ENCODE measurements around the gene BMF. TPM values are rescaled to one million over a fixed set of nuclear protein-coding genes. Genes with fewer than 3 reads are reported as not detected.

BMF gene
- polyA plus RNA-seq, 1 donor from 2014 or later: 5.8 TPM

GRCh38 chr15:40047415-40048210 lies 61.1 kb downstream of the BMF start:
- TF ChIP-seq MXI1 (conservative IDR thresholded peaks at IDR 0.05; ENCODE audit: poor library complexity, severe bottlenecking) (no peak), EZH2 (IDR thresholded peaks at IDR 0.05; ENCODE audit: borderline replicate concordance, insufficient read depth, low read length, poor library complexity, severe bottlenecking) (no peak), RAD21 (conservative IDR thresholded peaks at IDR 0.05) (no peak), POLR2AphosphoS5 (IDR thresholded peaks at IDR 0.05) (no peak), CTCF (IDR thresholded peaks at IDR 0.05; ENCODE audit: poor library complexity, severe bottlenecking) (no peak), TAF1 (IDR thresholded peaks at IDR 0.05; ENCODE audit: low read depth) (no peak), SMC3 (conservative IDR thresholded peaks at IDR 0.05; ENCODE audit: poor library complexity) (no peak), EP300 (conservative IDR thresholded peaks at IDR 0.05; ENCODE audit: poor library complexity, severe bottlenecking) (no peak)
- TF ChIP-seq, protein P1, sequence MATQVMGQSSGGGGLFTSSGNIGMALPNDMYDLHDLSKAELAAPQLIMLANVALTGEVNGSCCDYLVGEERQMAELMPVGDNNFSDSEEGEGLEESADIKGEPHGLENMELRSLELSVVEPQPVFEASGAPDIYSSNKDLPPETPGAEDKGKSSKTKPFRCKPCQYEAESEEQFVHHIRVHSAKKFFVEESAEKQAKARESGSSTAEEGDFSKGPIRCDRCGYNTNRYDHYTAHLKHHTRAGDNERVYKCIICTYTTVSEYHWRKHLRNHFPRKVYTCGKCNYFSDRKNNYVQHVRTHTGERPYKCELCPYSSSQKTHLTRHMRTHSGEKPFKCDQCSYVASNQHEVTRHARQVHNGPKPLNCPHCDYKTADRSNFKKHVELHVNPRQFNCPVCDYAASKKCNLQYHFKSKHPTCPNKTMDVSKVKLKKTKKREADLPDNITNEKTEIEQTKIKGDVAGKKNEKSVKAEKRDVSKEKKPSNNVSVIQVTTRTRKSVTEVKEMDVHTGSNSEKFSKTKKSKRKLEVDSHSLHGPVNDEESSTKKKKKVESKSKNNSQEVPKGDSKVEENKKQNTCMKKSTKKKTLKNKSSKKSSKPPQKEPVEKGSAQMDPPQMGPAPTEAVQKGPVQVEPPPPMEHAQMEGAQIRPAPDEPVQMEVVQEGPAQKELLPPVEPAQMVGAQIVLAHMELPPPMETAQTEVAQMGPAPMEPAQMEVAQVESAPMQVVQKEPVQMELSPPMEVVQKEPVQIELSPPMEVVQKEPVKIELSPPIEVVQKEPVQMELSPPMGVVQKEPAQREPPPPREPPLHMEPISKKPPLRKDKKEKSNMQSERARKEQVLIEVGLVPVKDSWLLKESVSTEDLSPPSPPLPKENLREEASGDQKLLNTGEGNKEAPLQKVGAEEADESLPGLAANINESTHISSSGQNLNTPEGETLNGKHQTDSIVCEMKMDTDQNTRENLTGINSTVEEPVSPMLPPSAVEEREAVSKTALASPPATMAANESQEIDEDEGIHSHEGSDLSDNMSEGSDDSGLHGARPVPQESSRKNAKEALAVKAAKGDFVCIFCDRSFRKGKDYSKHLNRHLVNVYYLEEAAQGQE (IDR thresholded peaks at IDR 0.05; ENCODE audit: borderline replicate concordance): no peak
- H3K27ac ChIP-seq (ENCODE audit: low read length): no peak overlapping the region
- no peak overlapping the region for H2AFZ ChIP-seq (ENCODE audit: low read depth, low read length)
- no peaks in the 10 kb centered on the region for H3K79me2 ChIP-seq (replicated peaks; ENCODE audit: insufficient read depth, low read length)
- H3K4me3 ChIP-seq (ENCODE audit: low read length): no peak overlapping the region
- H4K20me1 ChIP-seq (ENCODE audit: insufficient read depth): no peaks in the 10 kb centered on the region
- no peak overlapping the region for H3K9ac ChIP-seq (ENCODE audit: low read length)
- H3K27me3 ChIP-seq (ENCODE audit: insufficient read depth, low read depth, low read length): no peaks in the 10 kb centered on the region
- H3K9me2 ChIP-seq (ENCODE audit: insufficient read depth, low read length): no peaks in the 10 kb centered on the region
- H3F3A ChIP-seq (ENCODE audit: insufficient read depth, low read length, poor library complexity, severe bottlenecking): no peaks in the 10 kb centered on the region
- H3K9me3 ChIP-seq (ENCODE audit: low read length): no peaks in the 10 kb centered on the region
- H3K4me2 ChIP-seq (ENCODE audit: low read length): no peak overlapping the region
- H3K36me3 ChIP-seq (ENCODE audit: insufficient read depth, low read length): no peaks in the 10 kb centered on the region

- Histone ChIP-seq H3K9ac (ENCODE audit: low read length) (no peak overlapping the region), H3K4me3 (ENCODE audit: low read length) (no peak overlapping the region), H4K20me1 (ENCODE audit: insufficient read depth) (no peaks in the 10 kb centered on the region), H3K27me3 (ENCODE audit: insufficient read depth, low read depth, low read length) (no peaks in the 10 kb centered on the region), H3K4me2 (ENCODE audit: low read length) (no peak overlapping the region), H3K9me2 (ENCODE audit: insufficient read depth, low read length) (no peaks in the 10 kb centered on the region), H3K9me3 (ENCODE audit: low read length) (no peaks in the 10 kb centered on the region), H2AFZ (ENCODE audit: low read depth, low read length) (no peak overlapping the region), H3K27ac (ENCODE audit: low read length) (no peak overlapping the region), H3K36me3 (ENCODE audit: insufficient read depth, low read length) (no peaks in the 10 kb centered on the region), H3F3A (ENCODE audit: insufficient read depth, low read length, poor library complexity, severe bottlenecking) (no peaks in the 10 kb centered on the region), H3K79me2 (replicated peaks; ENCODE audit: insufficient read depth, low read length) (no peaks in the 10 kb centered on the region)
- TF ChIP-seq EZH2 (IDR thresholded peaks at IDR 0.05; ENCODE audit: borderline replicate concordance, insufficient read depth, low read length, poor library complexity, severe bottlenecking): no peak
- TF ChIP-seq, protein P1 (IDR thresholded peaks at IDR 0.05; ENCODE audit: borderline replicate concordance): no peak
- no peak for TF ChIP-seq RAD21 (conservative IDR thresholded peaks at IDR 0.05)
- no peak for TF ChIP-seq MXI1 (conservative IDR thresholded peaks at IDR 0.05; ENCODE audit: poor library complexity, severe bottlenecking)
- TF ChIP-seq POLR2AphosphoS5 (IDR thresholded peaks at IDR 0.05): no peak
- no peak for TF ChIP-seq SMC3 (conservative IDR thresholded peaks at IDR 0.05; ENCODE audit: poor library complexity)
- no peak for TF ChIP-seq EP300 (conservative IDR thresholded peaks at IDR 0.05; ENCODE audit: poor library complexity, severe bottlenecking)
- TF ChIP-seq CTCF (IDR thresholded peaks at IDR 0.05; ENCODE audit: poor library complexity, severe bottlenecking): no peak
- TF ChIP-seq TAF1 (IDR thresholded peaks at IDR 0.05; ENCODE audit: low read depth): no peak
Observed at GRCh38 chr15:40046721-40047414, 61.8 kb downstream of the BMF start.
